ENCODE results near the gene MRPS18A.

The MRPS18A gene

GRCh38 chr6:43695967-43696291 lies 8.3 kb upstream of the MRPS18A start:
- no peak for DNase-seq

GRCh38 chr6:43695215-43695966 lies 7.8 kb upstream of the MRPS18A start:
- no peak for DNase-seq

- no peak for DNase-seq
Measured at GRCh38 chr6:43689421-43689820, 1.8 kb upstream of the MRPS18A start.

- DNase-seq: no peak
Measured at GRCh38 chr6:43687079-43687436, 533 bp downstream of the MRPS18A start.

GRCh38 chr6:43683708-43684455 lies 3.7 kb downstream of the MRPS18A start:
- DNase-seq: no peak

- no peak for DNase-seq
Measured at GRCh38 chr6:43682724-43683429, 4.7 kb downstream of the MRPS18A start.

GRCh38 chr6:43681303-43681702 lies 6.3 kb downstream of the MRPS18A start:
- no peak for DNase-seq

GRCh38 chr6:43680308-43681200 lies 7.0 kb downstream of the MRPS18A start:
- no peak for DNase-seq

- no peak for DNase-seq
Measured at GRCh38 chr6:43679057-43679456, 8.5 kb downstream of the MRPS18A start.

GRCh38 chr6:43678341-43678740 lies 9.2 kb downstream of the MRPS18A start:
- no peak for DNase-seq

- DNase-seq: no peak
Measured at GRCh38 chr6:43677759-43678158, 9.8 kb downstream of the MRPS18A start.

GRCh38 chr6:43676962-43677606 lies 10.5 kb downstream of the MRPS18A start:
- DNase-seq: no peak

GRCh38 chr6:43674921-43675320 lies 12.7 kb downstream of the MRPS18A start:
- DNase-seq: no peak

GRCh38 chr6:43674291-43674690 lies 13.3 kb downstream of the MRPS18A start:
- no peak for DNase-seq

- no peak for DNase-seq
Measured at GRCh38 chr6:43673444-43674084, 14.0 kb downstream of the MRPS18A start.

- no peak for DNase-seq
Measured at GRCh38 chr6:43671801-43672690, 15.5 kb downstream of the MRPS18A start.

GRCh38 chr6:43671011-43671800 lies 16.4 kb downstream of the MRPS18A start:
- DNase-seq: no peak

GRCh38 chr6:43670623-43670986 lies 17.0 kb downstream of the MRPS18A start:
- DNase-seq: no peak

- peak in 1 of 5 donors; percentile 49 for DNase-seq
Measured at GRCh38 chr6:43669922-43670622, 17.5 kb downstream of the MRPS18A start.

All from T-helper 1 cell (primary cell).